Measurements from ENCODE around the gene KXD1.

- TF ChIP-seq, protein P1, sequence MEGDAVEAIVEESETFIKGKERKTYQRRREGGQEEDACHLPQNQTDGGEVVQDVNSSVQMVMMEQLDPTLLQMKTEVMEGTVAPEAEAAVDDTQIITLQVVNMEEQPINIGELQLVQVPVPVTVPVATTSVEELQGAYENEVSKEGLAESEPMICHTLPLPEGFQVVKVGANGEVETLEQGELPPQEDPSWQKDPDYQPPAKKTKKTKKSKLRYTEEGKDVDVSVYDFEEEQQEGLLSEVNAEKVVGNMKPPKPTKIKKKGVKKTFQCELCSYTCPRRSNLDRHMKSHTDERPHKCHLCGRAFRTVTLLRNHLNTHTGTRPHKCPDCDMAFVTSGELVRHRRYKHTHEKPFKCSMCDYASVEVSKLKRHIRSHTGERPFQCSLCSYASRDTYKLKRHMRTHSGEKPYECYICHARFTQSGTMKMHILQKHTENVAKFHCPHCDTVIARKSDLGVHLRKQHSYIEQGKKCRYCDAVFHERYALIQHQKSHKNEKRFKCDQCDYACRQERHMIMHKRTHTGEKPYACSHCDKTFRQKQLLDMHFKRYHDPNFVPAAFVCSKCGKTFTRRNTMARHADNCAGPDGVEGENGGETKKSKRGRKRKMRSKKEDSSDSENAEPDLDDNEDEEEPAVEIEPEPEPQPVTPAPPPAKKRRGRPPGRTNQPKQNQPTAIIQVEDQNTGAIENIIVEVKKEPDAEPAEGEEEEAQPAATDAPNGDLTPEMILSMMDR (IDR thresholded peaks at IDR 0.05), result peak in 1 of 3 experiments; percentile 47
- peak; percentile 55 to 69 for TF ChIP-seq POLR2AphosphoS5 (IDR thresholded peaks at IDR 0.05; ENCODE audit: insufficient read depth in 1 of 2, low read depth in 1 of 2)
Observed at GRCh38 chr19:18519962-18520847, 37.5 kb upstream of the KXD1 start.

Measured in vagina (tissue), 2 donors.